Kidney epithelial cell (primary cell): ENCODE results near the gene WRAP53. TPM values are rescaled to one million over a fixed set of nuclear protein-coding genes. Genes with fewer than 3 reads are reported as not detected.

Experiments
- DNase-seq: peaks from one replicate; pipeline ENCODE4 v3.0.0-alpha.2; 2010; ENCODE audit warnings: low read depth
- H3K27me3 ChIP-seq: 2 replicates; pipeline ENCODE4 v1.6.0; 2011; ENCODE audit warnings: low read length; ENCODE audit not compliant: control insufficient read depth, insufficient read depth
- H3K36me3 ChIP-seq: 2 replicates; pipeline ENCODE4 v1.5.1; 2011; ENCODE audit warnings: low read length; ENCODE audit not compliant: control insufficient read depth, insufficient read depth
- H3K4me3 ChIP-seq: 2 replicates; pipeline ENCODE4 v1.5.1; 2011; ENCODE audit warnings: low read depth, mild to moderate bottlenecking, control low read depth, low read length
- total RNA-seq: library from RNA; depleted of rRNA; stranded (reverse); fragments of >200 nt; gene quantifications from 2 replicates; pipeline ENCODE4 v1.2.3, GENCODE V29; 2015
- TF ChIP-seq, protein P1 (sequence below): IDR thresholded peaks from 2 replicates; pipeline ENCODE4 v1.5.1; 2011; ENCODE audit warnings: mild to moderate bottlenecking, moderate library complexity, low read length, control low read depth, inconsistent platforms; ENCODE audit not compliant: insufficient read depth, poor library complexity, severe bottlenecking

Gene WRAP53
- total RNA-seq, 1 donor from 2014 or later: 13.3 TPM

DNA sequence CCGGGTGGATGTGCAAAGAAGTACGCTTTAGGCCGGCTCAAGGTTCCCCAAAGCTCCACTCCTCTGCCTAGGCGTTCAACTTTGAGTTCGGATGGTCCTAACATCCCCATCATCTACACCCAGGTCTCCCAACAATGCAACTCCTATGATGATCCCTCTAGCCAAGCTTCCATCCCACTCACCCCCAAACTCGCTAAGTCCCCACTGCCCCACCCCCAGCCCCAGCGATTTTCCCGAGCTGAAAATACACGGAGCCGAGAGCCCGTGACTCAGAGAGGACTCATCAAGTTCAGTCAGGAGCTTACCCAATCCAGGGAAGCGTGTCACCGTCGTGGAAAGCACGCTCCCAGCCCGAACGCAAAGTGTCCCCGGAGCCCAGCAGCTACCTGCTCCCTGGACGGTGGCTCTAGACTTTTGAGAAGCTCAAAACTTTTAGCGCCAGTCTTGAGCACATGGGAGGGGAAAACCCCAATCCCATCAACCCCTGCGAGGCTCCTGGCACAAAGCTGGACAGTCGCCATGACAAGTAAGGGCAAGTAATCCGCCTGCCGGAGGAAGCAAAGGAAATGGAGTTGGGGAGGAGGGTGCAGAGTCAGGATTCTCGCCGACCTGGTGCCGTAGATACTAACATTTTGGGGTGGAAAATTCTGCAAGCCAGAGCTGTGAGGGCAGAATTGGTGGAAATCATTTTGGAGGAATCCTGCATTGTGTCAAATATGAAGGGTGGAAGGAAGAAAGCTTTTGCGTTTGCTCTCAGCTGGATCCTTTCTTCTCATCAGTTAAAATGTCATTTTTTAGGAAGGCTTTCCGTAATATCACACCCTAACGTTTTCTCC, 987 bp upstream of the WRAP53 start, which contains the start of gene TP53:
TSS of gene TP53 (minus strand) at position 419 of the 836 bp plus-strand sequence. CDS start 10,896 bp downstream, outside the sequence.
- H3K27me3 ChIP-seq: no peaks in the 10 kb centered on the region
- H3K36me3 ChIP-seq: no peaks in the 10 kb centered on the region
- peak within 1 kb of the TSS; percentile 91 for H3K4me3 ChIP-seq
- peak; percentile 61 for DNase-seq
- TF ChIP-seq, protein P1, sequence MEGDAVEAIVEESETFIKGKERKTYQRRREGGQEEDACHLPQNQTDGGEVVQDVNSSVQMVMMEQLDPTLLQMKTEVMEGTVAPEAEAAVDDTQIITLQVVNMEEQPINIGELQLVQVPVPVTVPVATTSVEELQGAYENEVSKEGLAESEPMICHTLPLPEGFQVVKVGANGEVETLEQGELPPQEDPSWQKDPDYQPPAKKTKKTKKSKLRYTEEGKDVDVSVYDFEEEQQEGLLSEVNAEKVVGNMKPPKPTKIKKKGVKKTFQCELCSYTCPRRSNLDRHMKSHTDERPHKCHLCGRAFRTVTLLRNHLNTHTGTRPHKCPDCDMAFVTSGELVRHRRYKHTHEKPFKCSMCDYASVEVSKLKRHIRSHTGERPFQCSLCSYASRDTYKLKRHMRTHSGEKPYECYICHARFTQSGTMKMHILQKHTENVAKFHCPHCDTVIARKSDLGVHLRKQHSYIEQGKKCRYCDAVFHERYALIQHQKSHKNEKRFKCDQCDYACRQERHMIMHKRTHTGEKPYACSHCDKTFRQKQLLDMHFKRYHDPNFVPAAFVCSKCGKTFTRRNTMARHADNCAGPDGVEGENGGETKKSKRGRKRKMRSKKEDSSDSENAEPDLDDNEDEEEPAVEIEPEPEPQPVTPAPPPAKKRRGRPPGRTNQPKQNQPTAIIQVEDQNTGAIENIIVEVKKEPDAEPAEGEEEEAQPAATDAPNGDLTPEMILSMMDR: no peak

DNA sequence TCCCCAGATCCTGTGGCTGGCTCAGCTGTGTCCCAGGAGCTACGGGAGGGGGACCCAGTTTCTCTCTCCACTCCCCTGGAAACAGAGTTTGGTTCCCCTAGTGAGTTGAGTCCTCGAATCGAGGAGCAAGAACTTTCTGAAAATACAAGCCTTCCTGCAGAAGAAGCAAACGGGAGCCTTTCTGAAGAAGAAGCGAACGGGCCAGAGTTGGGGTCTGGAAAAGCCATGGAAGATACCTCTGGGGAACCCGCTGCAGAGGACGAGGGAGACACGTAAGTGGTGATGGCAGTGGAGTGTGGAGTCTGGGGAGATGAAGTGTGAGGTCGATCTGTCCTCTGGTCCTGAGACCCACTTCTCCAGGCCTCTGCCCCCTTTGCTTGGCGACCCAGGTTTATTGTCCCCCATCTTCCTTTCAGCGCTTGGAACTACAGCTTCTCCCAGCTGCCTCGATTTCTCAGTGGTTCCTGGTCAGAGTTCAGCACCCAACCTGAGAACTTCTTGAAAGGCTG, 585 bp downstream of the WRAP53 start:
- TF ChIP-seq, protein P1: no peak
- no peaks in the 10 kb centered on the region for H3K27me3 ChIP-seq
- peak overlapping the region; percentile 77 for H3K4me3 ChIP-seq
- H3K36me3 ChIP-seq: no peaks in the 10 kb centered on the region
- DNase-seq: no peak

DNA sequence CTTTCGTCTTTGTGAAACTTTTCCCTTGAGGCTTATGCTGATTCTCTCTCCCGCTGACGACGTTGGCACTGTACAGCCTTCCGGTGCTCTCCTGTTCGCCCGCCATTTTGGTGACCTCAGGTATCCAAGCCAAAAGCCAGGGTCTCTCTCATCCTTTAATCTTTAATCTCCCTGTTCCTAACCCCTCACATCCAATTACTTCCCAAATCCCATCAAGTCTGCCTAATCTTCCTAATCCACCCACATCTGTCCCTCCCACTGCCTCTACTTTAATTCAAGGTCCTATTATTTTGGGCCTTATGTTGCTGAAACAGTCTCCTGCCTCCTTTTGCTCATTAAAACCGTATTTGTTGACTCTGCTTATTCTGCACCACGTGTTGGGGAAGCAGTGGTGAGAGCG, 7.3 kb downstream of the WRAP53 start:
- Histone ChIP-seq H3K36me3 (no peaks in the 10 kb centered on the region), H3K27me3 (no peaks in the 10 kb centered on the region), H3K4me3 (no peak overlapping the region)
- TF ChIP-seq, protein P1: no peak
- DNase-seq: no peak

DNA sequence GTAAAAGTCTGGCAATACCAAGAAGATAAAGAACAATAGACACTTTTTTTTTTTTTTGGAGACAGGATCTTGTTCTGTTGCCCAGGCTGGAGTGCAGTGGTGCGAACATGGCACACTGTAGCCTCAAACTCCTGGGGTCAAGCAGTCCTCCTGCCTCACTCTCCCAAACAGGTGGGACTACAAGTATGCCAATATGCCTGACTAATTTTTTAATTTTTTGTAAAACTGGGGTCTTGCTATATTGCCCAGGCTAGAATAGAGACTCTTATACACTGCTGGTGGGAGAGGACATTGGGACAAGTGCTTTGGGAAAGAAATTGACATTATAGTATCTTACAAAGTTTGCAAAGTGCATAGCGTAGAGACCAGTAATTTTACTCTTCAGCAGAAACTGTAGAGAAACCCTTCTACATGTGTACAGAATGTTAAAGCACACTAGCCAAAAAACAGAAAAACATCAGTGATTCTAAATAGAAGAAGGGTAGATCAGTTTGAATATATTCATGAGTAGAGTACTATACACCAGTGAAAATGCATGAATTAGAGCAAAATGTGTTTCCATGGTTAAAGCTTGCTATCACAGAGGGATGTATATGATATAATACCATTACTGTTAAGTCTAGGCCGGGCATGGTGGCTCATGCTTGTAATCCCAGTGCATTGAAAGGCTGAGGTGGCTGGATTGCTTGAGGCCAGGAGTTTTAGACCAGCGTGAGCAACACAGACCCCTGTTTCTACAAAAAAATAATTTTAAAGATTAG, 9.7 kb downstream of the WRAP53 start:
- Histone ChIP-seq H3K27me3 (no peaks in the 10 kb centered on the region), H3K4me3 (no peak overlapping the region), H3K36me3 (peaks cover 2% of the 10 kb centered on the region)
- TF ChIP-seq, protein P1: no peak
- no peak for DNase-seq

DNA sequence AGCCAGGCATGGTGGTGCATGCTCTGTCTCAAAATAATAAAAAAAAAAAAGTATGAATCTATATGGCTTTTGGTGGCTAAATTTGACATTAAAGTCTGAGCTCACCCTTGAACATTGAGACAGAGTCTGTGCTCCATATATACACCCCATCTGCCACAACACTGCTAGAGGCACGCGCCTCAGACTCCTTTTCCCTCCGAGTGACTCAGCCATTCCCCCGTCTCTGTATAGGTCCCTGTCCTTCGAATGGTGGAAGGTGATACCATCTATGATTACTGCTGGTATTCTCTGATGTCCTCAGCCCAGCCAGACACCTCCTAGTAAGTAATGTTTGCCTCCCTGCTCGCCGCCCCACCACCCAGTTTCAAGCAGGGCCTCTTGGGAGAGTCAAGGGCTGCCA, 12.2 kb downstream of the WRAP53 start:
- H3K36me3 ChIP-seq: peaks cover 2% of the 10 kb centered on the region
- H3K4me3 ChIP-seq: no peak overlapping the region
- peaks cover 13% of the 10 kb centered on the region for H3K27me3 ChIP-seq
- no peak for DNase-seq
- TF ChIP-seq, protein P1: no peak
